ENCODE measurements around the gene SLC26A1. TPM values are rescaled to one million over a fixed set of nuclear protein-coding genes. Genes with fewer than 3 reads are reported as not detected.

SLC26A1 gene
- total RNA-seq: under 1 TPM in 1 of 2 experiments, not detected in 1; 0.20 TPM

DNA sequence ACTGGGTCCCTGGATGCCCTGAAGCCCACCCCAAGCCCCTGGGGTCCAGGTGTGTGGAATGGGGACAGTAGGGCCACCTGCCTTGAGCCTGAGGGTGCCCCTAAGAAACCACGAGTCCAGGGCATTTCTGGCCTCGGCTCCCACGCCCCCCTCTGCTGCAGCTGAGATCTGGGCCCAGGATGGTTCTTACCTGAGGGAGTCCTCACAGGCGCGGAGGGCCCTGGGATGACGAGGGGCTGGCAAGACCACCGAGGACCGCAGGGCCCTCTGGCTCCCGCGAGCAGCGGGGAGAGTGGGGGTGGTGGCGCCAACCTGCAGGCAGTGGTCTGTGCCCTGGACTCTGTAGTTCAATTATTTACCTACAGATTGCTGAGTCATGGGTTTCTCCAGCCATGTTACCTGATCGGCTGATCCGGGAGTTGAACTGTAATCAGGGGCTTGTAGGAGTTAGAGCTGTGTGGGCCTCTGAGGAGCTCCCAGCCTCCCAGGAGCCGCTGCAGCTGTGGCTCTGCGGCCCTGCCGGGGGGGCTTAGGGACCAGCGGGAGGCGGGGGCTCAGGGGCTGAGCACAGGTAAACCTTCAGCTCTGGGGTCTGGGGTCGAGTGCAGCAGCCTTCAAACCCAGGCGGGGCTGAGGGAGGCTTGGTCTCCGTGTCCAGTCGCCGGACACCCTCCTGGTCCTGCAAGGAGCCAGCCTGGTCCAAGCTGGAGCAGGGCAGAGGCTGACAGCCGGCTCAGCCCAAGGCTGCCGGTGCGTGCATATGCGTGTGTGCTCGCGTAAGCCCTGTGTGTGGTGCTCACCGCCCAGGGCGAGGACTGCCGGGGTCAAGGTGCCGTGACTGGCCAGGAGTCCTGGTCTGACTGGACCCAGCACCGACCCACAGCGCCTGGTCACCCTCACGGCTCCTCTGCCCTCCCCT, at the start of gene SLC26A1:
Gene SLC26A1, minus strand, starts transcription at position 294 of the 919 bp plus-strand sequence. CDS start 1,701 bp downstream, outside the sequence.
- Mint-ChIP-seq H3K9me3 (no peaks in the 10 kb centered on the region), H3K4me3 (no peak within 1 kb of the TSS), H3K36me3 (ENCODE audit: low read depth) (no peaks in the 10 kb centered on the region), H3K4me1 (no peaks in the 10 kb centered on the region), H3K27ac (no peak within 1 kb of the TSS), H3K27me3 (peaks cover 16% of the 10 kb centered on the region)
- CTCF ChIA-PET: no interaction called here
- POLR2A ChIA-PET: no interaction called here
- no peak for DNase-seq

GRCh38 chr4:1042352-1043055, 49.3 kb upstream of the SLC26A1 start:
- no peak overlapping the region for H3K4me3 Mint-ChIP-seq
- no peaks in the 10 kb centered on the region for H3K4me1 Mint-ChIP-seq
- no peak overlapping the region for H3K27ac Mint-ChIP-seq
- POLR2A ChIA-PET: no interaction called here
- H3K27me3 Mint-ChIP-seq: peaks cover 2% of the 10 kb centered on the region
- peaks cover 3% of the 10 kb centered on the region for H3K9me3 Mint-ChIP-seq
- no peak for DNase-seq
- CTCF ChIA-PET: no interaction called here
- no peaks in the 10 kb centered on the region for H3K36me3 Mint-ChIP-seq (ENCODE audit: low read depth)

DNA sequence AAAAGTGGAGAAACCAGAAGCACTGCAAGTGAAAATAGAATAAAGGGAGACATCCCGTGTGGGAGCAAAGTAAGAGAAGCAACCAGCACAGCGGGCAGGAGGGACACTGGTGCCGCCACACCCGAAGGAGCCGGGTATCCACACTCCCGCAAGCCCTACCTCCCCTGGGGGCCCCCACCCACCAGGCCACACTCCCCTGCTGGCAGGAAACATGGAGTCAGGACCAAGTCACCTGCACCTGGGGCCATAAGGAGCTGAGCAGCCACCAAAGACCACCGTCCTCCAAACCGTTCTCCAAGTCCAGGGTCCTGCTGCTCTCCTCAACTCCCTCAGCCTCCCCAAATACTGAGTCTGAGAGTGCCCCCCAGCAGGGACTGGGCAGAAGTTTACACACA, 48.7 kb upstream of the SLC26A1 start:
- H3K4me1 Mint-ChIP-seq: no peaks in the 10 kb centered on the region

GRCh38 chr4:1041147-1041935, 48.1 kb upstream of the SLC26A1 start:
- Mint-ChIP-seq H3K9me3 (peaks cover 3% of the 10 kb centered on the region), H3K27ac (no peak overlapping the region), H3K27me3 (no peaks in the 10 kb centered on the region), H3K36me3 (ENCODE audit: low read depth) (no peaks in the 10 kb centered on the region), H3K4me1 (no peaks in the 10 kb centered on the region), H3K4me3 (no peak overlapping the region)
- POLR2A ChIA-PET: no interaction called here
- no peak for DNase-seq
- CTCF ChIA-PET: no interaction called here

More for the DNA sequence above, 48.7 kb upstream of the SLC26A1 start:
- ChIA-PET CTCF (no interaction called here), POLR2A (no interaction called here)
- H3K36me3 Mint-ChIP-seq (ENCODE audit: low read depth): no peaks in the 10 kb centered on the region
- H3K4me3 Mint-ChIP-seq: no peak overlapping the region
- no peak for DNase-seq
- H3K27ac Mint-ChIP-seq: no peak overlapping the region
- peaks cover 3% of the 10 kb centered on the region for H3K9me3 Mint-ChIP-seq
- H3K27me3 Mint-ChIP-seq: peaks cover 2% of the 10 kb centered on the region

DNA sequence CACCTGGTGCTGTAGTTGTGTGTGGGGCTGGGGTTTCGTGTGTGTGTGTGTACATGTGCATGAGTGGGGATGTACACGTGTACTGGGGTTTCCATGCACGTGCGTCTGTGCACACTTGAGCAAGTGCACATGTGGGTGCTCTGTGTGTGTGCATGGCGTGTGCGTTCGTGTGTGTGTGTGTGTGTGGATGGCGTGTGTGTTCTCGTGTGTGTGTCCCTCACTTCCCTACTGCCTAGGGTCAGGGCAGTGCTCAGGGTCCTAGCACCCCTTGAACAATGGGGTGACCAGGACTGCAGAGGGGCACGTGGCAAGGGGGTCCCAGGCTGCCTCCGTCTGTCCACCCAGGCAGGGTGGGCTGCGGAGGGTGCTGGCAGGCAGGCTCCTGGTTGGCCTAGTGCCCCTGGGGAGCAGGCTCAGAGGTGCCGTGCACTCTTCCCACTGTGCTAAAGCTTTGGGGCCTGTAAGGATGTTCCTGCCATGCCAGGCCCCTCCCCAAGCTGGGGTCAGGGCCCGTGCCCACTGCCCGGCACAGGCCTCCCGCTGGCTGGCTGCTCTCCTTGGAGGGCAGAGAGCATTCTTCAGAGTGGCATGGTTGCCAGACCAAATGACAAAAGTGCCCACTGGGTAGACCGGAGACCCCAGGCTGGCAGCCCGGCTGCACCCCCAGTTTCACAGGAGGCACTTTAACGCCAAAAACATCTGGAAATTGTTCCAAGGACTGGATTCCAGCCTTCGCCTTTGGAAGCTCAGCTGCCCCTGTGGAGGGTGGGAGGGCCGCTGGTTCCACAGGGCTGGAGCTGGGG, 47.3 kb upstream of the SLC26A1 start:
- Mint-ChIP-seq H3K36me3 (ENCODE audit: low read depth) (no peaks in the 10 kb centered on the region), H3K4me3 (no peak overlapping the region), H3K4me1 (no peaks in the 10 kb centered on the region), H3K9me3 (peaks cover 3% of the 10 kb centered on the region), H3K27me3 (no peaks in the 10 kb centered on the region), H3K27ac (no peak overlapping the region)
- DNase-seq: no peak
- ChIA-PET POLR2A (no interaction called here), CTCF (no interaction called here)

GRCh38 chr4:1039493-1040343, 46.5 kb upstream of the SLC26A1 start:
- Mint-ChIP-seq H3K36me3 (ENCODE audit: low read depth) (no peaks in the 10 kb centered on the region), H3K27ac (no peak overlapping the region), H3K9me3 (peaks cover 3% of the 10 kb centered on the region), H3K4me3 (no peak overlapping the region), H3K4me1 (no peaks in the 10 kb centered on the region), H3K27me3 (no peaks in the 10 kb centered on the region)
- POLR2A ChIA-PET: no interaction called here
- no peak for DNase-seq
- CTCF ChIA-PET: no interaction called here

DNA sequence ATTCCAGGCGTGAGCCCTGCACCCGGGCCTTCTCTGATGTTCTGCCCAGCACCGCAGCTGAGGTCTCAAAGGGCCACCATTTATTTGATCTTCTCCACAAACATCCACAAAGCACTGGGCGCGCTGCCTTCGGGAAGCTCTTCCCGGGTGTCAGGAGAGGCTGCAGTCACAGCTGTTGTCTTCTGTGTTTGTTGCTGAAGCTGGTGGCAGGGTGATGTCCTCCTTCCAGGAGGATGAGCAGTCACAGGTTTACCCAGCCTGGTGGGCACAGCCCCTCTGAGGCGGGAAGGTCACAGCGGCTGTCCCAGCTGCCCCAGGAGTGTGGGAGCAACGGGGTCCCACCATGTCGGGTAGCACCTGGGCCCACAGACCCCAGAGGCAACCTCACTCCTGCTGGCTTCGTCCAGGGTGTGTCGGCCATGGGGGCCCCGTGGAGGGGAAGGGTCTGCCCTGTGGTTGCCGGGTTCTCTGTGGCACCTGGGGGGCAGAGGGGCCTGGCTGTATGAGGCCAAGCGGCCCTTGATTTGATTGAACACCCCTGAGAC, 45.8 kb upstream of the SLC26A1 start:
- CTCF ChIA-PET: no interaction called here
- H3K27ac Mint-ChIP-seq: no peak overlapping the region
- POLR2A ChIA-PET: no interaction called here
- H3K4me1 Mint-ChIP-seq: no peaks in the 10 kb centered on the region
- no peak for DNase-seq
- no peaks in the 10 kb centered on the region for H3K36me3 Mint-ChIP-seq (ENCODE audit: low read depth)
- H3K4me3 Mint-ChIP-seq: no peak overlapping the region
- no peaks in the 10 kb centered on the region for H3K27me3 Mint-ChIP-seq
- peaks cover 3% of the 10 kb centered on the region for H3K9me3 Mint-ChIP-seq

DNA sequence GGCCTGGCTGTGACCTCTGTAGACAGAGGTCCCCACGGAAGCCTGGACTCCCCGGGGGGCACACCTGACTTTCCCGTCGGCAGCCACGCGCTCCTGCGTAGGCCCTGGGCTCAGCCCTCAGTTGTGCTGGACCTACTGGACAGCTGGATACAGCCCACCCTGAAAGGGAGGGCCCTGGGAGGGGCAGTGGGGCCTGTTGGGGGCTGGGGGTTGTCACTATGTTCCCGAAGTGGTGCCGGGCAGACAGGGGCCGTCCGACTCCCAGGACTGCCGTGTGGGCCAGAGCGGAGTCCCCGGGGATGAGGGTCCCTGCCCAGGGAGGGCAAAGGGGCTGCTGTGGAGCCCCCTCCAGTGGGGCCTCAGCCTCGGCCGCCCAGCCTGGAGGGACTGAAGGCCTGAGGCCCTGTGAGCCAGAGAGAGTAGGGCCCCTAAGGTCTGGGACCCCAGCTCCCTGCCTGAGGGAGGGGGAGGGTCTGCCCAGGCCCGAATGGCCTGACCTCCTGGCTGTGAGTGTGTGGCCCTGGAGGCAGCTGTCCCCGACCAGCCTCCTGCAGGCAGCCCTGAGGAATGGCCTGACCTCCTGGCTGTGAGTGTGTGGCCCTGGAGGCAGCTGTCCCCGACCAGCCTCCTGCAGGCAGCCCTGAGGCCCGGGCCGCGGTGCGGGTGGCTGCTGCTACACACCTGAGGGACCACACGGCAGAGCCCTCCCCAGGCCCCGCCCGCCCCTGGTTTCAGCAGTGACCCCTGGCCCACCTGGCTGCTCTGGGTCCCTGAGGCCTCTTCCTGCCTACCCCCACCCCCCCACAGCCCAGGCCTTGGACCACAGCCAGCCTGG, 44.0 kb upstream of the SLC26A1 start:
- Mint-ChIP-seq H3K4me3 (no peak overlapping the region), H3K9me3 (no peaks in the 10 kb centered on the region), H3K27me3 (no peaks in the 10 kb centered on the region), H3K4me1 (no peaks in the 10 kb centered on the region), H3K27ac (no peak overlapping the region), H3K36me3 (ENCODE audit: low read depth) (no peaks in the 10 kb centered on the region)
- no peak for DNase-seq
- CTCF ChIA-PET: no interaction called here
- POLR2A ChIA-PET: no interaction called here

DNA sequence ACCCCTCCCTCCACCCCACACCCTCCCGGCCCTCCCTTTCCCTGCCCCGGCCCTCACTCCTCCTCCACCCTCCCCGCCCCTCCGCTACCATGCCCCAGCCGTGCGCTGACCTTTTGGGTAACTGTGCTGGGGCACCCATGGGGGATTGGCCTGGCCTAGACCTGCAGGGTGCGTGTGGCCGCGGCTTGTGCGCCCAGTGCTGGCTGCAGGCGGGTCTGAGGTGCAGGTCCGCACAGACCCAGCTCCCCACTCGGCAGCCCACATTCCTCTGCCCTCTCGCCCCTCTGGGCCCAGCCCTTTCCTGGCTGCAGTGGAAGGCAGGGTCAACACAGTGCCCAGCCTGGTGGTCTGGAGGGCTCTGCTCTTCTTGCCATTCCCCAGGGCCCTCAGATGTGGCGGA, 42.9 kb upstream of the SLC26A1 start:
- H3K4me1 Mint-ChIP-seq: no peaks in the 10 kb centered on the region
- POLR2A ChIA-PET: no interaction called here
- CTCF ChIA-PET: no interaction called here
- H3K36me3 Mint-ChIP-seq (ENCODE audit: low read depth): no peaks in the 10 kb centered on the region
- no peaks in the 10 kb centered on the region for H3K27me3 Mint-ChIP-seq
- no peaks in the 10 kb centered on the region for H3K9me3 Mint-ChIP-seq
- DNase-seq: no peak
- H3K27ac Mint-ChIP-seq: no peak overlapping the region
- H3K4me3 Mint-ChIP-seq: no peak overlapping the region

DNA sequence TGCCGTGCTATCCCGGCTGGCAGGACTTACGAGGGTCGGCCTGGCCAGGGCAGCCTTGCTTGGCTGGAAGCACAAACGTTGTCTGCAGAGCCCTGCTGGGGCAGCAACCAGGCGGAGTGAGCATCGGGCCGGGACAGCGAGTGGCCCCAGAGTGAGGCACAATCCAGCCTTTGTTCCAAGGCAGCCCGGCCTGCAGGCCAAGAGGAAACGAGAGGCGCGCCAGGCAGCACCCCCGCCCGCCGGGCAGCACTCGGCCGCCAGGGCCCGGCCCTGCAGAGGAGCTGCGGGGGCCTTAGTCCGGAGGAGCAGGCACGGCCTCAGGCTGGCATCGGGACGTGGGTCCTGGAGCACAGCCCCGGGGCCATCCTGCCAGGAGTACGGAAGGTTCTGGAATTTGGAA, 42.3 kb upstream of the SLC26A1 start:
- Mint-ChIP-seq H3K27ac (no peak overlapping the region), H3K4me1 (no peaks in the 10 kb centered on the region), H3K36me3 (ENCODE audit: low read depth) (no peaks in the 10 kb centered on the region), H3K27me3 (no peaks in the 10 kb centered on the region), H3K4me3 (no peak overlapping the region), H3K9me3 (no peaks in the 10 kb centered on the region)
- no peak for DNase-seq
- ChIA-PET POLR2A (no interaction called here), CTCF (no interaction called here)

DNA sequence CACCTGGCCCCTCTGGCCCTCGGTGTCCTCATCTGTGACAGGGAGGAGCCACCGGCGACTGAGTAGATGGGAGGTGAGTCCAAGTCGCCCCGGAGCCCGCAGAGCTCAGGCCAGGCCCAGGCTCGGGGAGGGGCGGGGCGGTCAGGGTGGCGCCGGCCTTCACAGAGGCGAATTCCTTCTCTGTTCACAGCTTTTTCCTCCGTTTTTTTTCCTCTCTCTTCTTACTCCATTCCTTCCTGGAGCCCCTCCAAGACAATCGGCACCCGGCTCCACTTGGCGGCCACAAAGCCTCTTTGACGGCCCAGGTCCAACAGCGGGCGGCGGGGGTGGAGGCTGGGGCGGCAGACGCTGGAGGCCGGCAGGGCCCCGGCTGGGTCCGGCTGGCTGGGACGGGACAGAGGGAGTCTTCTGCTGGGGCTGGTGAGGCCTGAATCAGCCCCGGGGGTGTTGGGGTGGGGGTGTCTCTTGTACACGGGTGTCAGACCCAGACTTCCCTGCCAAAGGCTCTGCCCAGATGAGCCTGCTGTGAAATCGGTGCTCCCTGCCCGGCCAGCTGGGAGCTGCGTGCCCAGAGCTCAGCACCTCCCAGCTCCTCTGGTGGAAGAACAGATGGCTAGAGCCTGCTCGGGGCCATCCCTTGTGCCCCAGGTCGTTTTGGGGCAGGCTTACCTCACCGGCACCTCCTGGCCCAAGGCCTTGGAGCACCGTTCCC, 40.8 kb upstream of the SLC26A1 start:
- no peaks in the 10 kb centered on the region for H3K9me3 Mint-ChIP-seq
- POLR2A ChIA-PET: no interaction called here
- no peak for DNase-seq

More for the DNA sequence above, 40.8 kb upstream of the SLC26A1 start:
- Mint-ChIP-seq H3K27me3 (no peaks in the 10 kb centered on the region), H3K36me3 (ENCODE audit: low read depth) (no peaks in the 10 kb centered on the region), H3K27ac (no peak overlapping the region), H3K4me1 (no peaks in the 10 kb centered on the region), H3K4me3 (no peak overlapping the region)
- CTCF ChIA-PET: no interaction called here
